ENCODE results near the gene KIF20A.

Gene KIF20A

GRCh38 chr5:138210985-138211384 is 32.1 kb downstream of the KIF20A start:
- Histone ChIP-seq H3K36me3 (ENCODE audit: control insufficient read depth, low read length) (peaks cover 34% of the 10 kb centered on the region), H3K4me2 (ENCODE audit: low read length) (no peak overlapping the region)
- TF ChIP-seq, protein P1, sequence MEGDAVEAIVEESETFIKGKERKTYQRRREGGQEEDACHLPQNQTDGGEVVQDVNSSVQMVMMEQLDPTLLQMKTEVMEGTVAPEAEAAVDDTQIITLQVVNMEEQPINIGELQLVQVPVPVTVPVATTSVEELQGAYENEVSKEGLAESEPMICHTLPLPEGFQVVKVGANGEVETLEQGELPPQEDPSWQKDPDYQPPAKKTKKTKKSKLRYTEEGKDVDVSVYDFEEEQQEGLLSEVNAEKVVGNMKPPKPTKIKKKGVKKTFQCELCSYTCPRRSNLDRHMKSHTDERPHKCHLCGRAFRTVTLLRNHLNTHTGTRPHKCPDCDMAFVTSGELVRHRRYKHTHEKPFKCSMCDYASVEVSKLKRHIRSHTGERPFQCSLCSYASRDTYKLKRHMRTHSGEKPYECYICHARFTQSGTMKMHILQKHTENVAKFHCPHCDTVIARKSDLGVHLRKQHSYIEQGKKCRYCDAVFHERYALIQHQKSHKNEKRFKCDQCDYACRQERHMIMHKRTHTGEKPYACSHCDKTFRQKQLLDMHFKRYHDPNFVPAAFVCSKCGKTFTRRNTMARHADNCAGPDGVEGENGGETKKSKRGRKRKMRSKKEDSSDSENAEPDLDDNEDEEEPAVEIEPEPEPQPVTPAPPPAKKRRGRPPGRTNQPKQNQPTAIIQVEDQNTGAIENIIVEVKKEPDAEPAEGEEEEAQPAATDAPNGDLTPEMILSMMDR (IDR thresholded peaks at IDR 0.05; ENCODE audit: low read depth, low read length, poor library complexity, severe bottlenecking): no peak
- TF ChIP-seq EZH2phosphoT487 (IDR thresholded peaks at IDR 0.05; ENCODE audit: borderline replicate concordance, low read length): no peak

GRCh38 chr5:138212828-138213160 is 33.9 kb downstream of the KIF20A start:
- peak overlapping the region; percentile 25 for H3K27ac ChIP-seq (ENCODE audit: low read depth, low read length)
- H3K9me3 ChIP-seq (ENCODE audit: control insufficient read depth, insufficient read depth, low read length): no peaks in the 10 kb centered on the region
- H3K4me2 ChIP-seq (ENCODE audit: low read length): peak overlapping the region; percentile 74
- no peaks in the 10 kb centered on the region for H3K27me3 ChIP-seq (ENCODE audit: control insufficient read depth, low read length)
- H3K36me3 ChIP-seq (ENCODE audit: control insufficient read depth, low read length): peaks cover 28% of the 10 kb centered on the region
- H3K4me1 ChIP-seq (ENCODE audit: control insufficient read depth, low read length): peaks cover 18% of the 10 kb centered on the region
- TF ChIP-seq, protein P1 (IDR thresholded peaks at IDR 0.05; ENCODE audit: low read depth, low read length, poor library complexity, severe bottlenecking): no peak
- TF ChIP-seq EZH2phosphoT487 (IDR thresholded peaks at IDR 0.05; ENCODE audit: borderline replicate concordance, low read length): no peak
- H3K9me2 ChIP-seq (replicated peaks; ENCODE audit: control insufficient read depth, low read length): no peaks in the 10 kb centered on the region
- no peaks in the 10 kb centered on the region for H4K20me1 ChIP-seq (ENCODE audit: control insufficient read depth, insufficient read depth, low read depth, low read length)
- peaks cover 2% of the 10 kb centered on the region; the same call in 1 of the 2 replicates for H3F3A ChIP-seq (ENCODE audit: control insufficient read depth, insufficient read depth)
- H3K4me3 ChIP-seq (ENCODE audit: low read length): peak overlapping the region; percentile 95
- H3K79me2 ChIP-seq (ENCODE audit: control insufficient read depth, low read length): peaks cover 54% of the 10 kb centered on the region

More at GRCh38 chr5:138210985-138211384, 32.1 kb downstream of the KIF20A start:
- no peaks in the 10 kb centered on the region for H3K9me2 ChIP-seq (replicated peaks; ENCODE audit: control insufficient read depth, low read length)
- no peak overlapping the region for H3K4me3 ChIP-seq (ENCODE audit: low read length)
- no peaks in the 10 kb centered on the region for H3K9me3 ChIP-seq (ENCODE audit: control insufficient read depth, insufficient read depth, low read length)
- H3F3A ChIP-seq (ENCODE audit: control insufficient read depth, insufficient read depth): no peaks in the 10 kb centered on the region
- no peaks in the 10 kb centered on the region for H4K20me1 ChIP-seq (ENCODE audit: control insufficient read depth, insufficient read depth, low read depth, low read length)
- H3K27ac ChIP-seq (ENCODE audit: low read depth, low read length): no peak overlapping the region
- peaks cover 61% of the 10 kb centered on the region for H3K79me2 ChIP-seq (ENCODE audit: control insufficient read depth, low read length)
- peaks cover 18% of the 10 kb centered on the region for H3K4me1 ChIP-seq (ENCODE audit: control insufficient read depth, low read length)
- no peaks in the 10 kb centered on the region for H3K27me3 ChIP-seq (ENCODE audit: control insufficient read depth, low read length)

DNA sequence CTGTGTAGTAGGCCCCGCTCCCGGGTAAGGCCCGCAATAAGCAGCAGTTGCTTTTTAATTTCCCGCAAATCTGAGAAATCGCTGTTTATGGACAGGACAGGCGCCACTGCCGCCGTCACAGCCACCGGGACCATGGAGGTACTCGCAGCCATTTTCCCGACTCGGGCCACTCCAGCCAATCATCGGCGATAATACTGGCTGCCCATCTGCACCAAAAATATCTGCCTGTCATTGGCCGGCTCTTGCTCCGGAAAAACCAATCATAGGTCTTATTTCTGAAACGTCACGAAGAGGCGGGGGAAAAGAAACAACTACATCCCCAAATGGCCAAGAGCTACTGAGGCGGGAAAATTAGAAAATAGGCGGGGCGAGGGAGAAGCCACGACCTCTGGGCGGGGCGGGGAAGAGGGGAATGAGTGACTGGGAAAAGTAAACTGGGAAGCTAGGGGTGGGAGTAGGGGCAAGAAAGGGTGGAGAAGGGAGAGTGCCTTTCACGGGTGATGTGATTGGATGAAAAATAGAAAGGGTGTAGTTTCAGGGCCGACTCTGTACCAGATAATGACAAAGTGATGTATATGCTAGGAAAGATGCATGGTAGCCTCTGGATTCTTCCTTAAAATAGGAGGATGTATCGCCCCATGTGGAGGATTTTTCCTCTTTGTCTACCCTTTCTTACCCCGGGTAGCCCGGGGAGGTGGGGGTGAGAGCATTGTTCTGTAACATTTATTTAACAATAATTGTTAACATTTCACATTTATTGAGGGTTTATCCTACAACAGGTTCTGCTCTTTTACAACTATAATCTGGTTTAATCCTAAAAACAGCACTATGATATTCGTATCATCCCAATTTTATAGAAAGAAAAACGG is 34.5 kb downstream of the KIF20A start, which contains the start of gene CDC23:
TSS of gene CDC23 (minus strand) at position 163 of the 869 bp plus-strand sequence. CDS start at position 152, 11 bp downstream.
- Histone ChIP-seq H3K36me3 (ENCODE audit: control insufficient read depth, low read length) (peaks cover 23% of the 10 kb centered on the region), H3K79me2 (ENCODE audit: control insufficient read depth, low read length) (peaks cover 48% of the 10 kb centered on the region), H3K4me2 (ENCODE audit: low read length) (peak within 1 kb of the TSS; percentile 74), H3K4me3 (ENCODE audit: low read length) (peak within 1 kb of the TSS; percentile 95), H3K4me1 (ENCODE audit: control insufficient read depth, low read length) (peaks cover 18% of the 10 kb centered on the region), H3F3A (ENCODE audit: control insufficient read depth, insufficient read depth) (peaks cover 2% of the 10 kb centered on the region; the same call in 1 of the 2 replicates), H3K9me3 (ENCODE audit: control insufficient read depth, insufficient read depth, low read length) (no peaks in the 10 kb centered on the region), H3K27ac (ENCODE audit: low read depth, low read length) (peak within 1 kb of the TSS; percentile 51), H3K27me3 (ENCODE audit: control insufficient read depth, low read length) (no peaks in the 10 kb centered on the region), H3K9me2 (replicated peaks; ENCODE audit: control insufficient read depth, low read length) (no peaks in the 10 kb centered on the region), H4K20me1 (ENCODE audit: control insufficient read depth, insufficient read depth, low read depth, low read length) (no peaks in the 10 kb centered on the region)
- TF ChIP-seq, protein P1 (IDR thresholded peaks at IDR 0.05; ENCODE audit: low read depth, low read length, poor library complexity, severe bottlenecking): no peak
- no peak for TF ChIP-seq EZH2phosphoT487 (IDR thresholded peaks at IDR 0.05; ENCODE audit: borderline replicate concordance, low read length)

Measured in DOHH2 (cell line).